Mesothelial cell of epicardium (in vitro differentiated cells): Measurements from ENCODE around the gene KCNMA1. TPM values are rescaled to one million over a fixed set of nuclear protein-coding genes. Genes with fewer than 3 reads are reported as not detected.

Source experiments
- DNase-seq, 2 experiments: peaks; one replicate each; pipeline ENCODE4 v3.0.0; 2021; ENCODE audit warnings: low spot score in 2 of 2; ENCODE audit not compliant: unreplicated experiment in 2 of 2
- H3K27ac Mint-ChIP-seq: 2 replicates; pipeline ENCODE4 v1.8.0; 2021; ENCODE audit warnings: mixed read lengths
- H3K27me3 Mint-ChIP-seq: 2 replicates; pipeline ENCODE4 v1.8.0; 2021; ENCODE audit warnings: low read depth, mixed read lengths
- H3K36me3 Mint-ChIP-seq: 2 replicates; pipeline ENCODE4 v1.8.0; 2021; ENCODE audit warnings: mixed read lengths
- H3K4me1 Mint-ChIP-seq: 2 replicates; pipeline ENCODE4 v1.8.0; 2021; ENCODE audit warnings: mixed read lengths
- H3K4me3 Mint-ChIP-seq: 2 replicates; pipeline ENCODE4 v1.8.0; 2021; ENCODE audit warnings: mild to moderate bottlenecking, moderate library complexity, mixed read lengths
- H3K9me3 Mint-ChIP-seq: 2 replicates; pipeline ENCODE4 v1.8.0; 2021; ENCODE audit warnings: mixed read lengths
- CTCF ChIP-seq: fragments of 200-600 bp; sonication (generic); IDR thresholded peaks from one replicate; pipeline ENCODE4 v1.5.0; 2021; ENCODE audit warnings: antibody characterized with exemption; ENCODE audit not compliant: unreplicated experiment
- total RNA-seq: library from RNA; stranded (reverse); gene quantifications from 3 replicates; pipeline ENCODE4 v1.2.1, GENCODE V29; 2021

The KCNMA1 gene
- total RNA-seq, 1 donor from 2014 or later = 44.0 TPM

GRCh38 chr10:77185696-77186095 lies 451.9 kb downstream of the KCNMA1 start:
- Mint-ChIP-seq H3K27ac (no peak overlapping the region), H3K4me3 (no peak overlapping the region), H3K36me3 (no peaks in the 10 kb centered on the region), H3K4me1 (peaks cover 32% of the 10 kb centered on the region), H3K27me3 (no peaks in the 10 kb centered on the region), H3K9me3 (no peaks in the 10 kb centered on the region)
- no peak for DNase-seq
- no peak for TF ChIP-seq CTCF

DNA sequence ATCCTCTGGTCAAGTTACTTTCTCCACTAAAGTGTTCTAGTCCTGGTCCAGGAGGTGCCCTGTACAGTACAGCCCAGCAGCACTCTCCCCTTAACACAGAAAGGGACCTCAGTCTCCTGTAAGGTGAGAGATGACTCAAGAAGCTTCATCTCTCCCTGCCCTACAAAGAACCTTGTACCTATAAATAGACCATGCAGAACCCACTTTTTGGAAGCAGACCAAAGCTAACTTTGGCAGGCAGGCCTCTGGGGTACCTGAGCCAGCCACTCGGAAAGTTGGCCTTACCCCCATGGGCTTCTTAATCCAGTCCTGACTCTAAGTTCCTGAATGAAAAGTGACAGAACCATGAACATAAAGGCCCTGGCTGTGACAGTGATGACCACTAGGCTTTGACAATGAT lies 454.8 kb downstream of the KCNMA1 start:
- no peak for TF ChIP-seq CTCF
- H3K27ac Mint-ChIP-seq = no peak overlapping the region
- no peaks in the 10 kb centered on the region for H3K9me3 Mint-ChIP-seq
- no peaks in the 10 kb centered on the region for H3K27me3 Mint-ChIP-seq
- no peak overlapping the region for H3K4me3 Mint-ChIP-seq
- no peaks in the 10 kb centered on the region for H3K36me3 Mint-ChIP-seq
- H3K4me1 Mint-ChIP-seq = peaks cover 20% of the 10 kb centered on the region
- no peak for DNase-seq

- H3K27me3 Mint-ChIP-seq = no peaks in the 10 kb centered on the region
Measured at GRCh38 chr10:77180794-77181193, 456.8 kb downstream of the KCNMA1 start.

DNA sequence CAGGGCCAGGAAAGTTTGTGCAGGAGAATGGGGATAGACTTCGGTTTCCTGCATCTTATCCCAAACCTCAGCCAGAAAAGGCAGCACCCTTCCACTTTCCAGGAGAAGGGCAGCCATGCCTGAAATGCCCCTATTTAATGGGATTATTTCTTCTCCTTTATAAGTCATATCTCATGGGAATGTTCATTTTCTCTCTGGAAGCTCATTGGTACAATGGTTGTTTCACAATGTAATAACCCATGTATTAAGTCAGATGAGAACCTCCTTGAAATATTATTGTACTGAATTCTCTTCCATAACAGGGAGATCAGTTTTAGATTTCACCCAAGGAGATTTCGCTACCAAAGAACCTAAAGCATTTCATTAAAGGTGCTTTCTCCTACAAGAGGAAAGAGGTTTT lies 457.5 kb downstream of the KCNMA1 start:
- no peak overlapping the region for H3K4me3 Mint-ChIP-seq
- no peaks in the 10 kb centered on the region for H3K9me3 Mint-ChIP-seq
- DNase-seq = no peak
- no peaks in the 10 kb centered on the region for H3K36me3 Mint-ChIP-seq
- no peak overlapping the region for H3K27ac Mint-ChIP-seq
- no peaks in the 10 kb centered on the region for H3K27me3 Mint-ChIP-seq
- no peak for TF ChIP-seq CTCF
- H3K4me1 Mint-ChIP-seq = peaks cover 8% of the 10 kb centered on the region

More at GRCh38 chr10:77180794-77181193, 456.8 kb downstream of the KCNMA1 start:
- Mint-ChIP-seq H3K4me1 (peaks cover 10% of the 10 kb centered on the region), H3K27ac (no peak overlapping the region), H3K9me3 (no peaks in the 10 kb centered on the region), H3K36me3 (no peaks in the 10 kb centered on the region), H3K4me3 (no peak overlapping the region)
- no peak for TF ChIP-seq CTCF
- no peak for DNase-seq

GRCh38 chr10:77179015-77179695 lies 458.5 kb downstream of the KCNMA1 start:
- Mint-ChIP-seq H3K27me3 (no peaks in the 10 kb centered on the region), H3K9me3 (no peaks in the 10 kb centered on the region), H3K4me1 (peaks cover 4% of the 10 kb centered on the region), H3K36me3 (no peaks in the 10 kb centered on the region), H3K27ac (no peak overlapping the region), H3K4me3 (no peak overlapping the region)
- DNase-seq = no peak
- TF ChIP-seq CTCF = no peak

DNA sequence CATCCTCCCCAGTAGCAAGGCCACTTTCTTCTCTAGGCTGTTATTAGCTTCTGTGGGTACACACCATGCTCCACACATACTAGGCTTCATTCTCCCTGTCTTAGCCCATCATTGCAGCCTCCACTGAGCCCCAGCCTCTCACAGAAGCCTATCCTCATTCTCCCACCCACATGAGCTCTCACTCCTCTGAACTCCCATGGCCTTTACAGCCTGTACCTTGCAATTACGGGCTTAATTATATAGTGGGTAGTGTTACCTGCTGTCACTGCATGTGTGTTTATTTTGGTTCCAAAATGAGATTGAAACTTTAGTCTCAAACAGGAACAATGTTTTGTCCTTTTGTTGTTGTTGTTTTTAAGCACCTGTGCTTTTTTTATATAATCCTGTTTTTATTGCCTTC lies 460.0 kb downstream of the KCNMA1 start:
- H3K27me3 Mint-ChIP-seq = no peaks in the 10 kb centered on the region
- H3K4me3 Mint-ChIP-seq = no peak overlapping the region
- H3K36me3 Mint-ChIP-seq = no peaks in the 10 kb centered on the region
- no peak overlapping the region for H3K27ac Mint-ChIP-seq
- no peak for TF ChIP-seq CTCF
- DNase-seq = no peak
- peaks cover 4% of the 10 kb centered on the region for H3K4me1 Mint-ChIP-seq
- no peaks in the 10 kb centered on the region for H3K9me3 Mint-ChIP-seq
